Hematopoietic multipotent progenitor cell treated with erythropoietin and hydrocortisone succinate and interleukin-3 and kit ligand, for 15 days (in vitro differentiated cells): Measurements from ENCODE around the gene ZNF785.
"Not testable (repeated sequence)": the region's sequence is repeated elsewhere in the genome, so short reads cannot be mapped to it uniquely, and the experiment has no call there.

Experiments used
- DNase-seq: peaks from one replicate; pipeline ENCODE4 v3.0.0-alpha.2; 2015; ENCODE audit warnings: low spot score

The ZNF785 gene

GRCh38 chr16:30565526-30565925, 20.0 kb downstream of the ZNF785 start:
- DNase-seq = no peak

DNA sequence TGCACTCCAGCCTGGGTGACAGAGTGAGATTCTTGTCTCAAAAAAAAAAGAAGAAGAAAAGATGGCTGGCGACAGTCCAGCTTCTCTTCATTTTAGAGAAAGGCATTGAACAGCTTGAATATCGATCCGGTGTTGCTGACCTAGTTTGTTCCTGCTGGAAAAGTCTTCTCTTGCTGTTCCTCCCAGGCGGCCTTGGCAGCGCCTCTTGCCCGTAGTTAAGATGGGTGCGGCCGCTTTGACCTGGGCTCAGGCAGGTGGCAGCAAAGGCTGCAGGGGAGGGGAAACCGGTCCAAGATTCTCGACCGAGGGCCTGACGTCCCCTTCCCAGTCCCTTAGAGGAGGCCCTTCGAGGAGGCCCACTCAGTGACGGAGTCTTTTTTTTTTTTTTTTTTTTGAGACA, 23.5 kb downstream of the ZNF785 start:
- DNase-seq = no peak

DNA sequence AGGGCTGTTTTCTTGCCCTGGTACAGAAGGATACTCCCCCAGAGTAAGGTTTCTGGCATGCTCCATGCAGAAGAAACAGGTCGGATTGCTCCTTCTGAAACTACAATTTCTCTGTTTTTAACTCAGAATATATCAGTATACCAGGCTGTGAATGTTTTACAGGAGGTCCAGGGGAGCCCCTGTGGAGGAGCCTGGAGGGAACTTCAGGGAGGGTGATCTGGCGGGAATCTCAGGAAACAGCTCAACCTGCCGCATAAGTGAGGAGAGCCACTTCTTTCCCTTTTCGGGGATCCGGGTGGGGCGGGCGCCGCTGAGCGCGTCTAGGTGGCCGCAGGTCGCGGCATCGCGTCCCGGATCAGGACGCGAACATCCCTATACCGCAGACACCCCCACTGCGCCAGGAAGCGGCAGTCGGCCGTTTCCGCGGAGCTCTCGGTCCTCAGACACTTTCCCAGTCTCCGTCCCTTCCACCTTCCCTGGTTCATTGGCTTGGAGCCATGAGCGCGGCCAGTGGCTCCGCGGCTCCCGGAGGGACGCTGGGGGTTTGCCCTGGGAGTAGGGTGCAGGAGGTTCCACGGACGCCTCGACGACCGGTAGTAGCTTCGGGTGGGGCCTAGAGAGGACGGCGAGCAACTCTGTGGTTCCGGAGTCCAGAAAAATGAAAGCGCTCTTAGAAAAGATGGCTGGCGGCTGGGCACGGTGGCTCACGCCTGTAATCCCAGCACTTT, 24.2 kb downstream of the ZNF785 start:
- DNase-seq = no peak

GRCh38 chr16:30559690-30560089, 25.8 kb downstream of the ZNF785 start:
- no peak for DNase-seq

DNA sequence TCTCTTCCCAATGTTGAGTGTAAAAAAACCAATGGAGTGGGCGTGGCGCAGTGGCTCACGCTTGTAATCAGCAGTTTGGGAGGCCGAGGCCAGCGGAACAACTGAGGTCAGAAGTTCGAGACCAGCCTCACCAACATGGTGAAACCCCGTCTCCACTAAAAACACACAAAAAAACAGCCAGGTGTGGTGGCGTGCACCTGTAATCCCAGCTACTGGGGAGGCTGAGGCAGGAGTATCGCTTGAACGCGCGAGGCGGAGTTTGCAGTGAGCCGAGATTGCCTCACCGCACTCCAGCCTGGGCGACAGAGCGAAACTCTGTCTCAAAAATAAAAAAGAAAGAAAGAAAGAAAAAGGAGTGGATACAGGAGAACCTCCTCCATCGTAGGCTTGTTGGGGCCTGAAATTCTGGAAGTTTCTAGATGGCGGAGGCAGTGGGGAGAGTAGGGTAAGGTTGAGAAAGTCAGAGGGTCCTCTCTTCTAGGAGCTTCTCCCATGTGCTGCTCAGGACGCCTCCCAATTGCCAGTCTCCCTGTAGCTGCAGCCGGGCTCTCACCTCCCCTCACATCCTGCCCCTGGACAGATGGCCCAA, 26.6 kb downstream of the ZNF785 start:
- no peak for DNase-seq

- DNase-seq = peak; percentile 99
Observed at GRCh38 chr16:30557957-30558788, 27.3 kb downstream of the ZNF785 start, which contains the start of gene ZNF764. Gene ZNF764, minus strand, starts transcription at chr16:30558374. Its CDS starts 192 bp downstream, at chr16:30558182.

DNA sequence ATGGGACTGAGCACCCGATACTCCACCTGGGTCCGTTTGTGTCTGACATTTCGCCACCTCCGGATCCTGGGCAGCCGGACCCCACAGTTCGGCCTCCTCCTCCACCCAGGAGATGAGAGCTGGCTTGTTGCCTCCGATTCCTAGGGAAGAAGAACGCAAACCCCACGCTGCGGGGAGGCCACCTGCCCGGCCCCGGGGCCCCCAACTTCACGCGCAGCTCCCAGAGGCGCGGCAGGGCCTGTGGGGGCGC, 27.9 kb downstream of the ZNF785 start:
- DNase-seq = no peak

DNA sequence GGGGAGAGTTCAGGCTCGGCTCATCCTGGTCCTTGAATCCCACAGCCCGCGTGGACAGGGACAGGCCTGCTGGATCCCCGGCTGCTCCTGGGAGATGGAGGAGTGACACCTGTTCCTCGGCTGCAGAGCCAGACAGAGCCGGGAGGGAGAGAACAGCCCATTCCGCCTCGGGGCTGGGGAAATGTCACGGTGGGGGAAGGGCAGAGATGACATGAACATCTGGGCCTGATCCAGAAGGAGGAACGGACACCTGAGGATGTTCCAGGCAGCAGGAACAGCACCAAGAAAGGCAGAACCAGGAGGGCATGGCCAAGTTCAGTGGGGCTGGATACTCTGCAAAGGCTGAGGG, 29.4 kb downstream of the ZNF785 start:
- no peak for DNase-seq

DNA sequence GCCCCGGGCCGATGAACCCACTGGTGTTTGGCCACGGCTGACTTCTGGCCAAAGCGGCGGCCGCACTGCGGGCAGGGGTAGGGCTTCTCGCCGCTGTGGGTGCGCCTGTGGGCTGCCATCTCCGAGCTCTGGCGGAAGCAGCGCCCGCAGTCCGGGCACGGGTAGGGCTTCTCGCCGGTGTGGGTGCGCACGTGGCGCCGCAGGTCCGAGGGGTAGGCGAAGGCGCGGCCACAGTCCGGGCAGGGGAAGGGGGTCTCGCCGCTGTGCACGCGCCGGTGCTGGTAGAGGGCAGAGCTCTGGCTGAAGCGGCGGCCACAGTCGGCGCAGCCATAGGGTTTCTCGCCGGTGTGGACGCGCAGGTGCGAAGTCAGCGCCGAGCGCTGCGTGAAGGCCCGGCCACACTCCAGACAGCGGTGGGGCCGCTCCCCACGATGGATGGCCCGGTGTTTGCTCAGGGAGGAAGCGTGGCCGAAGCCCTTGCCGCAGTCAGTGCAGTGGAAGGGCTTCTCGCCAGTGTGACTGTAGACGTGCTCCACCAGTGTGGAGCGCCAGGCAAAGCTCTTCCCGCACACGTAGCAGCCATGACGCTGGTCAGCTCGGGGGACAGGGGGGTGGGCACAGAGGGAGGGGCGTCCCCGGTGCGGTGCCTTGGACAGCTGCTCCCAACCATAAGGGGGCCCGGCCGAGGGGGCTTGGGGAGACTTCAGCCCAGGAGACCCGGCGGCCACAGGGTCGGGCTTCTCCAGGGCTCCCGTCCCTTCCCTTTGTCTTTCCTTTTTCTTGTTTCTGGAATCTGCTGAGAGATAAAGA, 30.0 kb downstream of the ZNF785 start:
- DNase-seq = no peak

GRCh38 chr16:30554557-30555314, 30.8 kb downstream of the ZNF785 start:
- DNase-seq = no peak

- no peak for DNase-seq
Observed at GRCh38 chr16:30553393-30553899, 32.1 kb downstream of the ZNF785 start.

DNA sequence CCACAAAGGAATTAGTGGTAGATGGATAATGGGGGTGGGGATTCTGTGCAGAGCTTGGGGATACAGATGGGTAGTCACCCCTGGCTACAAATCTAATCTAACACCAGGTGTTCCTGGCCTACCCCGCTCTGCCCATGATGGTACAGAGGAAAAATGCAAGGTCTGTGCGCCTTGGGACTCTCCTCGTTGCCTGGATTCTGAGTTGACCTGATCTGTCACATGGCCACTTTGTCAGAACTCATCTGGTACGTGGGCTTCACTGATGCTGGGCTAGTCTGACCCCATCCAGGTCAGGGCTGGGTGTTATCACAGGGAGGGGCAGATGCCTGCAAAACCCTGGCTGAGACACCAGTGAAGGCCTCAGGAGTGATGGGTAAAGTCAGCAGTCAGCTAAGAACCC, 32.5 kb downstream of the ZNF785 start:
- no peak for DNase-seq

DNA sequence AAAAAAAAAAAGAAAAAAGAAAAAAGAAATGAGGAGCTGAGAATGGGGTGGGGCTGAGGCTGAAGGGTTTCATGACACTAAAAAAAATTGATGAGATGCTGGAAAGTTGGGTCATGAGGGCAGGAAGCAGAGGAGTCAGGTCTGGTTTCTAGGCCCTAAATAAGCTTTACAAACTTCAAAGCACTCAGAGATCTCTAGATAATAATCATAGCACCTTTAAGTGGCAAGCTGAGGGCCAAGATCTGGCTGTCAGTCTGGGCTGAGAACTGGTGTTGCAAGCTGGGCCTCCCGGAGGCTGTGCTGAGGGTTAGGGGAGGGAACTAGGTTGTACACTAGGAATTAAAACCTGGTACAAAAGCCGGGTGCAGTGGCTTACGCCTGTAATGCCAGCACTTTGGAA, 33.7 kb downstream of the ZNF785 start:
- DNase-seq = no peak

DNA sequence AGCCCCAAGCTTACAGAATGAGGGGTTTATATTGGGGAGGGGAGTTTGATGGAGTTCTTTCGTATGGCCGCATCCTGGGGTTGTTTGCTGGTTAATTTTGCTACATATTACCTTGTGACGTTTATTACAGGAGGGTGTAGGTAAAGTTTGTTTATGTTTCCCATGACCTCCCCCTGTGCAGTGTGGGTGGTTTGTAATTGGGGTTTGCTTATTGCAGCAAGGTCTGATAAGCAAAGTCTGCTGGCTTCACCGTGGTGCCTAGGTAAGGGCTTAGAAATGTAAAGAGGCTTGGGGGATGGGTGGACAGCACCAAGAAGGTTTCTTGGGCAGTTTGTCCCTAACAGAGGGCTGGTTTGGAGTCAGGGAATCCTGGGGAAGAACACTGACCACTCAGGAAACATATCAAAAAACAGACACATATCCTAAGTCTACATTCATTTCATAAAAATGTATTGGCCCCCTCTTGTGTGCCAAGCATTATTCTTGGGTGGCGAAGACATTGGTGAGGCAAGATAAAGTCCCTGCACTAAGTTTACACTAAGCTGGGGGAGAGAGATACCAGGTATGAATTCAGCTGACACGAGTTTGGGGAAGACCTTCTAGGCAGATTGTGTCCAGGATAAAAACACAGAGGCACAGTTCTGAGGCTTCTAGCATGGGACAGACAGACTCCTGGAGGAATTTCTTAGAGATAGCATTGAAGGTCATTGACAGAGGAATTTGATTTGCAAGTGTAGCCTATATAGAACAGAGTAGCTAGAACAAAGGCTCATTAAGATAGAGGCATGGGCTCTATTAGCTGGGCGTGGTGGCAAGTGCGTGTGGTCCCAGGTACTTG, 36.9 kb downstream of the ZNF785 start:
- DNase-seq = peak; percentile 41

GRCh38 chr16:30546115-30546514, 39.4 kb downstream of the ZNF785 start:
- no peak for DNase-seq

GRCh38 chr16:30543067-30543466, 42.4 kb downstream of the ZNF785 start:
- no peak for DNase-seq

DNA sequence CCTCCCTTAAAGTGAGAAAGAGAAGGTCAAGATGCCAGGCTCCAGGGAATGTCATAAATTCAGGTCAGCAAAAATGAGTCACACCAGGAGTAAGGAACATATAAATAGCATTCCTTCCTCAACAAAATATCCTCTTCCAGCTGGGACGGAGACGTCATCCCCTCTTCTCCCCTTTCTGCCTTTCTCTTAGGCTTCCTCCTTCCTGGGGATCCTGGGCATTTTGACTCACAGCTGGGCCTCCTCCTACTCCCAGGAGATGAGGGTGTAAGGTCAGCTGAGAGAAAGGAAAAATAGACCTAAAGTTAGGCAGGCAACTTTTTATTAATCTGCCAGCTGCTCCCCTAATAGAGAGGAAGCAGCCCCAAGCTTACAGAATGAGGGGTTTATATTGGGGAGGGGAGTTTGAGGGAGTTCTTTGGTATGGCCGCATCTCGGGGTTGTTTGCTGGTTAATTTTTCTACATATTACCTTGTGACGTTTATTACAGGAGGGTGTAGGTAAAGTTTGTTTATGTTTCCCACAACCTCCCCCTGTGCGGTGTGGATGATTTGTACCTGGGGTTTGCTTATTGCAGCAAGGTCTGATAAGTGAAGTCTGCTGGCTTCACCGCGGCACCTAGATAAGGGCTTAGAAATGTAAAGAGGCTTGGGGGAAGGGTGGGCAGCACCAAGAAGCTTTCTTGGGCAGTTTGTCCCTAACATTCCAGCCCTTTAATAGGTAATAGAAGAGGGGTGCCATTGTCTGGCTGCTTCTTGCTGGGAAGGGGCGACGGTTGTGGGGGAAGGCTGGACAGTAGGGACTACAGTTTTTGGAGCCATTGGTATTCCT, 43.8 kb downstream of the ZNF785 start:
- no peak for DNase-seq

DNA sequence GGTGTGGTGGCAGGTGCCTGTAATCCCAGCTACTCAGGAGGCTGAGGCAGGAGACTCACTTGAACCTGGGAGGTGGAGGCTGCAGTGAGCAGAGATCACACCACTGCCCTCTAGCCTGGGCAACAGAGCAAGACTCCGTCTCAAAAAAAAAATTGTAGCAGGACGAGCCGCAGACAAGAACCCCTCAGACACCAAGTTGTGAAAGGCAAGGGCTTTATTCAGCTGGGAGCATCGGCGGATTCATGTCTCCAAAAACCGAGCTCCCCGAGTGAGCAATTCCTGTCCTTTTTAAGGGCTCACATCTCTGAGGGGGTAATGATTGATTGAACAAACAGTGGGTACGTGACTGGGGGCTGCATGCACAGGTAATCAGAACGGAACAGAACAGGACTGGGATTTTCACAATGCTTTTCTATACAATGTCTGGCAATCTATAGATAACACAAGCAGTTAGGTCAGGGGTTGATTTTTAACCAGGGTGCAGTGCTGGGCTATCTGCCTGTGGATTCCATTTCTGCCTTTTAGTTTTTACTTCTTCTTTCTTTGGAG, 44.5 kb downstream of the ZNF785 start:
- DNase-seq = not testable (repeated sequence)

- not testable (repeated sequence) for DNase-seq
Observed at GRCh38 chr16:30539986-30540526, 45.4 kb downstream of the ZNF785 start.
